LNCAP (cell line): ENCODE measurements around the gene ZNF473.

Experiments
- CTCF ChIP-seq: fragments of 450-650 bp; IDR thresholded peaks from 2 replicates; pipeline ENCODE4 v1.5.1; 2017; ENCODE audit warnings: mild to moderate bottlenecking

The ZNF473 gene

DNA sequence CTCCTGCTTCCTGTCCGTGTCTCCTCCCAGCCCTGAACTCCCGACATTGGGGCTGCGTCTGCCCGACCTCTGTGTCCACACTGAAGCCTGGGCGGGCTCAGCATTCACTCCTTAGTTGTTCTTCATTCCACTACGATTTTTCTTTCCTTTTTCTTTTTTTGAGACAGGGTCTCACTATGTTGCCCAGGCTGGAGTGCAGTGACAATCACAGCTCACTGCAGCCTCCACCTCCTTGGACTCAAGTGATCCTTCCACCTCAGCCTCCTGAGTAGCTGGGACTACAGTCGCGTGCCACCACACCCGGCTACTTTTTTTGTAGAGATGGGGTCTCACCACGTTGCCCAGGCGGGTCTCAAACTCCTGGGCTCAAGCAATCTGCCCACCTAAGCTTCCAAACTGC is 41.3 kb upstream of the ZNF473 start:
- TF ChIP-seq CTCF = no peak

GRCh38 chr19:49985871-49986270 is 39.9 kb upstream of the ZNF473 start:
- TF ChIP-seq CTCF = no peak

- no peak for TF ChIP-seq CTCF
Measured at GRCh38 chr19:49986354-49986753, 39.5 kb upstream of the ZNF473 start.

DNA sequence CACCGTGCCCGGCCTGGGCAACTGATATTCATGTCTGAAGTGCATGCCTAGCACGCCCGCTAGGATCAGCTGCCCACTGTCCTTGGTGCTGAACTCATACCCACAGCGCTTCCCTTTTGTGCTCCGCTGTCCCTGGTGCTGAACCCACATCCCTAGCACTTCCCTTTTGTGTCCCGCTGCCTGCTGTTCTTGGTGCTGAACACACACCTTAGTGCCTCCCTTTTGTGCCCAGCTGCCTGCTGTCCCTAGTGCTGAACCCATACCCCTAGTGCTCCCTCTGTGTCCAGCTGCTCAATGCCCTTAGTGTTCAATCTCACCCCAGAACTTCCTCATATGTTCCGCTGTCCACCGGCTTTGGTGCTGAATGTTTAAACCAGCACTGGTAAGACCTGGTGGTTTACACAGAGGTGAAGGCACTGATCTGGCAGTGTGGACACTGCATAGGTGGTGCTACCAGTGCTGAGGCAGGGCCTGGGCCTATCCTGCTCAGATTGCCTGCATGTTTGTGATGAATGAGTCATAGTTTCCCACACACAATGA is 38.6 kb upstream of the ZNF473 start:
- TF ChIP-seq CTCF = no peak

DNA sequence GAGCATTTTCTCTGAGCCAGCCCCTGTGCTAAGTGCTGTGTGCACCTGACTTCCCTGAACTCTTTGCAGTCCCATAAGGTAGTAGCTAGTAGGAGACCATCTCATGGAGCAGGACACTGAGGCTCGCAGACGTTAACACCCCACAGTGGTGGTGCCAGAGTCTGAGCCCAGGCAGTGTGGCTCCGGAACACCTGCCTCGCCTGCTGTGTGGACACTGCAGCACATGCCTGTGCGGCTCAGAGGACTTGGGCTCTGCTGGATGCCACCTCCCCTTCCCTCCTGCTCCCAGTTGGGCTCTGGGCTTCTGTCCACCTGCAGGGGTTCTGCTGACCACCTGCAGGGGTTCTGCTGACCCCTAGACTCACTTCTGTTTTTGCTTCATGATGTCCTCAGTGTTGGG is 37.8 kb upstream of the ZNF473 start:
- TF ChIP-seq CTCF = no peak

DNA sequence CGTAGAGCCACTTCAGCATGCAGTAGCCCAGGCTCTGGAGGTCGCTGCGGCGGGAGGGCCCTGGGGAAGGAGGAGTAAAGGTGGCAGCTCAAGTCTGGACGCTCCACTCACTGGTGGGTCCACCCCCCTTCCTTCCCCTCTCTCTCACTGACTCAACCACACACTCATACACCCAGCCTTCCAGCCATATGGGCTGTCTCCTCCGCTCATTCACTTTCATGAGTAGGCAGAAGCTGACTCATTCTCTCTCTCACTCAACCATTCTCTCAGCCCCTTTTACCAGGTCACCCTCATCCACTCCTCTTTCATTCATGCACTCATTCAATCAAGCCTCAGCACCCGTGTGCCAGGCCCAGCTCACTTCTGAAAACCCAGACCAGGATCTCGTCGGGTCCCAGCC is 37.4 kb upstream of the ZNF473 start:
- no peak for TF ChIP-seq CTCF

DNA sequence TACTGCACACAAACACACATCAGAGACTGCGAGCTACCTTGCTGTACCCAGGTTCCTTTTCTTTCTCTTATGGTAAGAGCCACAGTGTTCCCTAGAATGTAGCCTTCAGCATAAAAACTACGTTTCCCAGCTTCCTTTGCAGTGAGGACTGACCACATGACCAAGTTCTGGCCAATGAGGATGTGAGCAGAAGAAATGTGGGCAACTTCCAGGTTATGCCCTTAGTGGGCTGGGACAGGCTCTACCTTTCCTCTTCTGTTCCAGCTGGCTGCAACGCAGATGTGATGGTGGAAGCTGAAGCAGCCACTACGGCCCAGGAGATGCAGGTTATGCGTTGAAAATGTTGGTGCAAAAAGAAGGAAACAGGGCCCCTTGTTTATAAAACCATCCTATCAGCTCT is 28.1 kb upstream of the ZNF473 start:
- TF ChIP-seq CTCF = no peak

GRCh38 chr19:49999371-50000010 is 26.3 kb upstream of the ZNF473 start:
- TF ChIP-seq CTCF = no peak
